ENCODE data around the gene B3GALT2. TPM values are rescaled to one million over a fixed set of nuclear protein-coding genes. Genes with fewer than 3 reads are reported as not detected.
"Not testable (repeated sequence)": the region's sequence is repeated elsewhere in the genome, so short reads cannot be mapped to it uniquely, and the experiment has no call there.

B3GALT2 gene
- total and polyA plus RNA-seq, 12 donors: 19.0 to 102 (median 49.3) TPM

DNA sequence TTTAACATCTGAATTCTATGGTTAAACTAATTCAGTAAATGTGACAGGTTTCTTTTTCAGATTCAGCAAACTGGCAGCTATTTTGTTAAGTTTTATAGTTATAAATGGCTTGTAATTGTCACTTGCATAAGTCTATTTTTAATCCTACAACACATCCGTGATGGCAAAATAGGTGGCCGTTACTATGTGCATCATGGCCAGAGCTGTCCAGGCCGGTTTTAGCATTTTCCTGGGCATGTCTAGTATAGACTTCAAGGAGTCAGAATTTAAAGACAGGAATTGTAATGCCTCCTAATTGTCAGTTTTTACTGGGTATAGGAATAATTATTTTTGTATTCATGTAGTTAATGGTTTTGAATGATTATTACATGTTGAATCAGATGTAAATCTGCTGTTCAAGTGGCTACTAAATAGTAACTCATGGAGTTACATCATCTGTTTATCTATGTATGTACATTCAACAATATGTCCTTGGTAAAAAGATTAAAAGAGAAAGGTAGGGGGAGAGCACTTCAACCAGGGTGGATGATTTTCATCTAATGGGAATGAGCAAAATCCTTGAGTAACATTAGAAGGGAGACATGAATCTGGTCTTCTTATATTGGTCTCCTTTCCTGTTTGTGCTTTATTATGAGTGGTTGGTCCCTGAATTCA, 3.2 kb upstream of the B3GALT2 start:
- peaks cover 0 to 11% (median 7%) of the 10 kb centered on the region in 11 donors for H3K9me3 ChIP-seq
- ATAC-seq (peak in 5 of 8 donors; percentile 56 to 73 (median 66)), DNase-seq (no peak)
- peak overlapping the region in 3 of 10 donors; percentile 53 to 55 (median 53) for H3K4me3 ChIP-seq
- H3K27me3 ChIP-seq: no peaks in the 10 kb centered on the region
- 43 to 52% methylated on average over 3 of the region's 3 CpGs for WGBS, 2 donors
- TF ChIP-seq, protein P1, sequence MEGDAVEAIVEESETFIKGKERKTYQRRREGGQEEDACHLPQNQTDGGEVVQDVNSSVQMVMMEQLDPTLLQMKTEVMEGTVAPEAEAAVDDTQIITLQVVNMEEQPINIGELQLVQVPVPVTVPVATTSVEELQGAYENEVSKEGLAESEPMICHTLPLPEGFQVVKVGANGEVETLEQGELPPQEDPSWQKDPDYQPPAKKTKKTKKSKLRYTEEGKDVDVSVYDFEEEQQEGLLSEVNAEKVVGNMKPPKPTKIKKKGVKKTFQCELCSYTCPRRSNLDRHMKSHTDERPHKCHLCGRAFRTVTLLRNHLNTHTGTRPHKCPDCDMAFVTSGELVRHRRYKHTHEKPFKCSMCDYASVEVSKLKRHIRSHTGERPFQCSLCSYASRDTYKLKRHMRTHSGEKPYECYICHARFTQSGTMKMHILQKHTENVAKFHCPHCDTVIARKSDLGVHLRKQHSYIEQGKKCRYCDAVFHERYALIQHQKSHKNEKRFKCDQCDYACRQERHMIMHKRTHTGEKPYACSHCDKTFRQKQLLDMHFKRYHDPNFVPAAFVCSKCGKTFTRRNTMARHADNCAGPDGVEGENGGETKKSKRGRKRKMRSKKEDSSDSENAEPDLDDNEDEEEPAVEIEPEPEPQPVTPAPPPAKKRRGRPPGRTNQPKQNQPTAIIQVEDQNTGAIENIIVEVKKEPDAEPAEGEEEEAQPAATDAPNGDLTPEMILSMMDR (IDR thresholded peaks at IDR 0.05): no peak
- peak overlapping the region in 9 of 10 donors; percentile 32 to 81 (median 75) for H3K27ac ChIP-seq
- peaks cover 0 to 17% (median 0%) of the 10 kb centered on the region in 9 donors for H3K36me3 ChIP-seq
- peaks cover 0 to 60% (median 35%) of the 10 kb centered on the region in 9 donors for H3K4me1 ChIP-seq
- intact Hi-C loops (cut with DNase I): loop anchor here in 7 of 10 donors (5.0 to 10.0 kb wide), 8 partner anchors 145 to 1105 kb away; no protein-coding TSS in a partner anchor

DNA sequence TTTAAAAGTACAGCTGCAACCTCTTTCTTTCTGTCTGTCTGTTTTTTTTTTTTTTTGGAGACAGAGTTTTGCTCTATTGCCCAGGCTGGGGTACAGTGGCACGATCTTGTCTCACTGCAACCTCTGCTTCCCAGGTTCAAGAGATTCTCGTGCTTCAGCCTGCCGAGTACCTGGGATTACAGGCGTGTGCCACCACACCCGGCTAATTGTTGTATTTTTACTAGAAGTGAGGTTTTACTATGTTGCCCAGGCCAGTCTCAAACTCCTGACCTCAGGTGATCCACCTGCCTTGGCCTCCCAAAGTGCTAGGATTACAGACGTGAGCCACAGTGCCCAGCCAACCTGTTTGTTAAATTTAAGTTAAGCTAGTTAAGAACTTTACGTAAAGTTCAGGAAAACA, 2.5 kb upstream of the B3GALT2 start:
- ATAC-seq: peak in 1 of 8 donors; percentile 25
- 61 to 71% methylated on average over 7 of the region's 7 CpGs for WGBS, 2 donors

DNA sequence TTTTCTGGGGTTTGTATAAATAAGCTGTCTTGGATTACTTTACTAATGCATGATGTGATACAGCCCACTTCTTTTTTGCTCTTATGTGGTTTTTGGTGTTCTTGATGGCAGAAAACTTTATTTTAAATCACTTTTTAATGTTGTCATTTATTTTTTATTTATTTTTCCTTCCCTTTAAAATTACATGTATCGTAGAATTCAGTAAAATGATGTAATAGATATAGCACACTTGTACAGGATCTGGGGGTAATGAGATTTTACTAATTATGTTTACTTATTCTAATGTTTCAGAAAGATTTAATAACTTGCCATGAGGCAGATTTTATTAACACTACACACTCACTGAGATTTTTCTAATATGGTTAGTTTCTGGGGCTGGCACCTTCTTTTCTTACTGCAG, 701 bp upstream of the B3GALT2 start:
- WGBS, 2 donors: 43 to 63% methylated on average over 1 of the region's 1 CpG
- Histone ChIP-seq H3K27me3 (no peaks in the 10 kb centered on the region), H3K27ac (peak overlapping the region in 9 of 10 donors; percentile 32 to 81 (median 75)), H3K4me3 (peak overlapping the region in 9 of 10 donors; percentile 26 to 55 (median 49)), H3K9me3 (peaks cover 0 to 2% (median under 1%) of the 10 kb centered on the region in 11 donors), H3K36me3 (peaks cover 0 to 8% (median 0%) of the 10 kb centered on the region in 9 donors), H3K4me1 (peaks cover 0 to 72% (median 35%) of the 10 kb centered on the region in 9 donors)
- no peak for ATAC-seq
- no peak for DNase-seq
- TF ChIP-seq, protein P1 (IDR thresholded peaks at IDR 0.05): no peak
- intact Hi-C loops (cut with DNase I): loop anchor here in 7 of 10 donors (5.0 to 10.0 kb wide), 8 partner anchors 148 to 1108 kb away; no protein-coding TSS in a partner anchor

More for the DNA sequence above, 2.5 kb upstream of the B3GALT2 start:
- Histone ChIP-seq H3K4me1 (peaks cover 0 to 65% (median 35%) of the 10 kb centered on the region in 9 donors), H3K27ac (peak overlapping the region in 9 of 10 donors; percentile 32 to 81 (median 75)), H3K9me3 (peaks cover 0 to 11% (median 7%) of the 10 kb centered on the region in 11 donors), H3K36me3 (peaks cover 0 to 17% (median 0%) of the 10 kb centered on the region in 9 donors), H3K4me3 (peak overlapping the region in 4 of 10 donors; percentile 13 to 55 (median 53))
- intact Hi-C loops (cut with DNase I): loop anchor here in 7 of 10 donors (5.0 to 10.0 kb wide), 8 partner anchors 146 to 1106 kb away; no protein-coding TSS in a partner anchor
- H3K27me3 ChIP-seq, DNase-seq: not testable (repeated sequence)

DNA sequence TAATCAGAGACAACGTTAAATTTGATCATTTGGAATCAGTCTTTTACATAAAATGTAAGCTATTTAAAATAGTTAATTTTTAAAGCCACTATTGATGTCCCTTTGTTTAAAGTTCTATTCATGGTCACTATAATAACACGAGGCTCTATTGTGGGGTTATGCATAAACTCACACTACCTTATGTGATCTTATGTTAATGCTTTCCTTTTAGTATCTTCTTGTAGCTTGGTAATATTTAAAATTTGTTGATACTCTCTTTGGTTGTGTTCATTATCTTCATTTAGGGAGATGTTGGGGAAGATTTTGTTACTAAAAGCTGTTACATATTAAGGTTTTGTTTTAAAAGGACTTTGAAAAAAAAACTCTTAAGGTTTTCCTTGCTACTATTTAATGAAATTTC, 1.2 kb downstream of the B3GALT2 start:
- WGBS, 2 donors: 29 to 40% methylated on average over 2 of the region's 2 CpGs
- no peaks in the 10 kb centered on the region for H3K36me3 ChIP-seq
- no peaks in the 10 kb centered on the region for H3K27me3 ChIP-seq
- peak overlapping the region; percentile 32 to 81 (median 74) for H3K27ac ChIP-seq
- DNase-seq (no peak), ATAC-seq (no peak)
- H3K4me1 ChIP-seq: peaks cover 0 to 77% (median 33%) of the 10 kb centered on the region in 9 donors
- intact Hi-C loops (cut with DNase I): loop anchor here in 7 of 10 donors (5.0 to 10.0 kb wide), 8 partner anchors 150 to 1110 kb away; no protein-coding TSS in a partner anchor
- H3K4me3 ChIP-seq: peak overlapping the region; percentile 26 to 55 (median 46)
- no peaks in the 10 kb centered on the region for H3K9me3 ChIP-seq
- TF ChIP-seq, protein P1 (IDR thresholded peaks at IDR 0.05): no peak
